Measurements from ENCODE around the gene NMNAT1.

The NMNAT1 gene

GRCh38 chr1:9985001-9985400, 41.7 kb downstream of the NMNAT1 start:
- TF ChIP-seq EGR1 (IDR thresholded peaks at IDR 0.05) (no peak), USF1 (IDR thresholded peaks at IDR 0.05) (no peak), FOXM1 (IDR thresholded peaks at IDR 0.05; ENCODE audit: borderline replicate concordance, low read depth) (no peak), NFIC (IDR thresholded peaks at IDR 0.05) (no peak), REST (IDR thresholded peaks at IDR 0.05; ENCODE audit: low read depth) (no peak), EP300 (IDR thresholded peaks at IDR 0.05; ENCODE audit: borderline replicate concordance) (no peak), MAX (IDR thresholded peaks at IDR 0.05) (no peak)

- TF ChIP-seq NFIC (IDR thresholded peaks at IDR 0.05), result no peak
- no peak for TF ChIP-seq EP300 (IDR thresholded peaks at IDR 0.05; ENCODE audit: borderline replicate concordance)
- no peak for TF ChIP-seq USF1 (IDR thresholded peaks at IDR 0.05)
- no peak for TF ChIP-seq ZBTB7A (IDR thresholded peaks at IDR 0.05; ENCODE audit: low read depth)
- TF ChIP-seq TCF12 (IDR thresholded peaks at IDR 0.05; ENCODE audit: low read depth), result no peak
- TF ChIP-seq TAF1 (IDR thresholded peaks at IDR 0.05; ENCODE audit: low read depth), result no peak
- TF ChIP-seq REST (IDR thresholded peaks at IDR 0.05; ENCODE audit: low read depth), result no peak
- no peak for TF ChIP-seq RAD21 (IDR thresholded peaks at IDR 0.05; ENCODE audit: low read depth)
- TF ChIP-seq FOXM1 (IDR thresholded peaks at IDR 0.05; ENCODE audit: borderline replicate concordance, low read depth), result no peak
- no peak for TF ChIP-seq CREB1 (IDR thresholded peaks at IDR 0.05; ENCODE audit: low read depth)
- no peak for TF ChIP-seq EGR1 (IDR thresholded peaks at IDR 0.05)
- no peak for TF ChIP-seq MAX (IDR thresholded peaks at IDR 0.05)
- TF ChIP-seq CEBPB (IDR thresholded peaks at IDR 0.05), result no peak
Observed at GRCh38 chr1:9989773-9990172, 46.5 kb downstream of the NMNAT1 start.

GRCh38 chr1:9990944-9991343, 47.7 kb downstream of the NMNAT1 start:
- TF ChIP-seq EP300 (IDR thresholded peaks at IDR 0.05; ENCODE audit: borderline replicate concordance) (no peak), MAX (IDR thresholded peaks at IDR 0.05) (no peak), TEAD4 (IDR thresholded peaks at IDR 0.05) (no peak), FOXM1 (IDR thresholded peaks at IDR 0.05; ENCODE audit: borderline replicate concordance, low read depth) (no peak), TAF1 (IDR thresholded peaks at IDR 0.05; ENCODE audit: low read depth) (no peak), NFIC (IDR thresholded peaks at IDR 0.05) (no peak), EGR1 (IDR thresholded peaks at IDR 0.05) (no peak), ZBTB7A (IDR thresholded peaks at IDR 0.05; ENCODE audit: low read depth) (no peak), RAD21 (IDR thresholded peaks at IDR 0.05; ENCODE audit: low read depth) (no peak), CEBPB (IDR thresholded peaks at IDR 0.05) (no peak), TCF12 (IDR thresholded peaks at IDR 0.05; ENCODE audit: low read depth) (no peak)

GRCh38 chr1:9992910-9993309, 49.6 kb downstream of the NMNAT1 start:
- TF ChIP-seq CREB1 (IDR thresholded peaks at IDR 0.05; ENCODE audit: low read depth) (no peak), EP300 (IDR thresholded peaks at IDR 0.05; ENCODE audit: borderline replicate concordance) (no peak), YY1 (IDR thresholded peaks at IDR 0.05; ENCODE audit: low read depth) (no peak), EGR1 (IDR thresholded peaks at IDR 0.05) (no peak), REST (IDR thresholded peaks at IDR 0.05; ENCODE audit: low read depth) (no peak), TAF1 (IDR thresholded peaks at IDR 0.05; ENCODE audit: low read depth) (no peak), RAD21 (IDR thresholded peaks at IDR 0.05; ENCODE audit: low read depth) (no peak), CEBPB (IDR thresholded peaks at IDR 0.05) (no peak), TCF12 (IDR thresholded peaks at IDR 0.05; ENCODE audit: low read depth) (no peak), MAX (IDR thresholded peaks at IDR 0.05) (no peak), TEAD4 (IDR thresholded peaks at IDR 0.05) (no peak), ZBTB7A (IDR thresholded peaks at IDR 0.05; ENCODE audit: low read depth) (no peak), NFIC (IDR thresholded peaks at IDR 0.05) (no peak), USF1 (IDR thresholded peaks at IDR 0.05) (no peak), FOXM1 (IDR thresholded peaks at IDR 0.05; ENCODE audit: borderline replicate concordance, low read depth) (no peak)
